GM19438 (cell line): ENCODE results near the gene B3GALT6.

Experiments used
- ATAC-seq: cut with Tn5 transposase; IDR thresholded peaks from one replicate; pipeline ENCODE4 v1.9.1; 2021; ENCODE audit warnings: low read depth; ENCODE audit not compliant: unreplicated experiment

B3GALT6 gene

DNA sequence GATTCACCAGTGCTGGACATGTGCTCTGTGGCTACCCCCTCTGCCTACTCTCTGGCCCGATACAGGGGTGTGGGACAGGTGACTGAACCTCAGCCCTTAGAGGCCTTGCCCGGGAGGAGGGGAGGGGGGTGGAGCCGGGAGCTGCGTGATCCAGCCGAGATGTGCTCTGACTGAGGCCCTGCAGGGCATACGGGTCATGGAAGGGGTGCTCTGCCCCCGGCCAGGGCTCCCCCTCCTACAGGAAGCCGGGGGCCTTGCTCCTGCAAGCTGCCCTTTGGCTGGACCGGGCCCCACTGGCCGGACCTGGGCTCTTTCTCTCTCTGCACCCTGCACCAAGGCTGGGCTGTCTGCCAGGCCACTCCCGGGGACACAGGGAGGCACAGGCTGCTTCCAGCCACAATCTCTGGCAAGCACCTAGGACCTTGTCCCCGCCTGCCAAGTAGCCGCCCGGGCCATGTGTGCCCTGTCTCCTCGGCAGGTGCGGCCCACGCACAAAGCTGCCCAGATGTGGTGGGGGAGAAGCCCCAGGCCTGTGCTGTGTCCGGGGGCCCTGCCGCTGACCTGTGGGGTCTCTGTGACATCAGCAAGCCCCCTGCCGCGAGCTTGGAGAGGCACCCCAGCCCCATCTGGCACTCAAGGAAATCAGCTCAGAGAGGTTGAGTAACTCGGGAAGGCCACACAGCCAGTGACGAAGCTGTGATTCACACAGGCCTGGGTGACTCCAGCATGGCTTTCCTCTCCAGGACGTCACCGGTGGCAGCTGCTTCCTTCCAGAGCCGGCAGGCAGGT lies 49.7 kb downstream of the B3GALT6 start:
- no peak for ATAC-seq

DNA sequence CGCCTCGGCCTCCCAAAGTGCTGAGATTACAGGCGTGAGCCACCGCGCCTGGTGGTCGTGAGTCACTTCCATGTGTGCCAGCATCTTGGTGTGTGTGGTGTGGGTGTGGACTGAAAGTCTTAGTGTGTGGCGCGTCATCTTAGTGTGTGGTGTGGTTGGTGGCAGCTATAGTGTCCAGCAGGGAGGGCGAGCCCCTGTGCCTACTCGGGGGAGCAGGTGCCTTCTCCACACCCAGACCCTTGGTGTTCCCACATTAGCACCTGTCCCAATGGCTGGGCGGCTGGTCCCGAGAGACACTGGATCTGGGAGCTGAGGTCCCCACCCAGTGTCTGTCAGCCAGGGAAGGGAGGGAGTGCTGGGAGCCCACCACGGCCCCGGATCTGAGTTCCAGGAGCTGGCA lies 51.0 kb downstream of the B3GALT6 start:
- no peak for ATAC-seq

DNA sequence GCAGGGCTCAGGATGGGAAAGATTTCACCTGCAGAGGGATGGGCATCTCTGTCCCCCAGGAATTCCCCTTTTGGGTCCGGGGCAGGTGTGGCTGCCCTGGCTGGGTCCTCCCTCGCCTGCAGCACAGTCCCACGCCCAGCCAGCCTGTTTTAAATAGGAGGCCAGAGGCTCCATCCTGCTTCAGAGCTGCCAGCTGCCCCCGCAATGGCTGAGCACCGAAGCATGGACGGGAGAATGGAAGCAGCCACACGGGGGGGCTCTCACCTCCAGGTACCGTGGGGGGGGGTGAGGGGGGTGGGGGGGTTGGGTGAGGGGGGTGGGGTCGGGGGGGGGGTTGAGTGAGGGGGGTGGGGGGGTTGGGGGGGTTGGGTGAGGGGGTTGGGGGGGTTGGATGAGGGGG lies 51.8 kb downstream of the B3GALT6 start:
- ATAC-seq = no peak
